Right atrium auricular region (tissue), 2 donors: Measurements from ENCODE around the gene MADCAM1. TPM values are rescaled to one million over a fixed set of nuclear protein-coding genes. Genes with fewer than 3 reads are reported as not detected.

ENCODE experiments used
- DNase-seq: peaks from one replicate; pipeline ENCODE4 v3.0.0-alpha.2; 2019; ENCODE audit warnings: low spot score
- H3K27ac ChIP-seq, 2 donors: fragments of 200-600 bp; sonication (generic); 1 replicate in 1 of 2; 2 replicates in 1 of 2; pipeline ENCODE4 v1.5.1; 2016 to 2019
- H3K27me3 ChIP-seq, 2 donors: fragments of 200-600 bp; sonication (generic); one replicate each; pipeline versions ENCODE4 v1.5.1 to v1.6.0; 2017 to 2019
- H3K36me3 ChIP-seq: fragments of 200-600 bp; sonication (generic); one replicate; pipeline ENCODE4 v1.5.1; 2016
- H3K4me1 ChIP-seq, 2 donors: fragments of 200-600 bp; sonication (generic); one replicate each; pipeline versions ENCODE4 v1.5.1 to v1.6.0; 2017 to 2019
- H3K4me3 ChIP-seq, 2 donors: fragments of 200-600 bp; sonication (generic); 1 replicate in 1 of 2; 2 replicates in 1 of 2; pipeline ENCODE4 v1.5.1; 2017 to 2019; ENCODE audit warnings: mild to moderate bottlenecking in 1 of 2, moderate library complexity in 1 of 2
- H3K9me3 ChIP-seq, 2 donors: fragments of 200-600 bp; sonication (generic); one replicate each; pipeline ENCODE4 v1.5.1; 2019
- total RNA-seq, 2 donors: library from RNA; depleted of rRNA; stranded (reverse); fragments of >200 nt; gene quantifications; one replicate each; pipeline ENCODE4 v1.1.0, GENCODE V29; 2016
- TF ChIP-seq, protein P1 (sequence below), 2 donors: fragments of 200-600 bp; sonication (generic); IDR thresholded peaks; one replicate each; pipeline ENCODE4 v1.5.1; 2019; ENCODE audit warnings: antibody characterized with exemption in 2 of 2

The MADCAM1 gene
- total RNA-seq, 2 donors from 2014 or later = not detected

DNA sequence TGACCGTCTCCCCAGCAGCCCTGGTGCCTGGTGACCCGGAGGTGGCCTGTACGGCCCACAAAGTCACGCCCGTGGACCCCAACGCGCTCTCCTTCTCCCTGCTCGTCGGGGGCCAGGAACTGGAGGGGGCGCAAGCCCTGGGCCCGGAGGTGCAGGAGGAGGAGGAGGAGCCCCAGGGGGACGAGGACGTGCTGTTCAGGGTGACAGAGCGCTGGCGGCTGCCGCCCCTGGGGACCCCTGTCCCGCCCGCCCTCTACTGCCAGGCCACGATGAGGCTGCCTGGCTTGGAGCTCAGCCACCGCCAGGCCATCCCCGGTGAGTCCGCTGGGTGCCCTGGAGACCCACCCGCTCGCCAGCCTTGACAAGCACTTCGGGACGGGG lies 2.2 kb downstream of the MADCAM1 start:
- no peak for DNase-seq
- peaks cover 8 to 21% of the 10 kb centered on the region in 2 donors for H3K27me3 ChIP-seq
- H3K27ac ChIP-seq = no peak overlapping the region
- peaks cover 0 to 21% of the 10 kb centered on the region in 2 donors for H3K4me1 ChIP-seq
- TF ChIP-seq, protein P1, sequence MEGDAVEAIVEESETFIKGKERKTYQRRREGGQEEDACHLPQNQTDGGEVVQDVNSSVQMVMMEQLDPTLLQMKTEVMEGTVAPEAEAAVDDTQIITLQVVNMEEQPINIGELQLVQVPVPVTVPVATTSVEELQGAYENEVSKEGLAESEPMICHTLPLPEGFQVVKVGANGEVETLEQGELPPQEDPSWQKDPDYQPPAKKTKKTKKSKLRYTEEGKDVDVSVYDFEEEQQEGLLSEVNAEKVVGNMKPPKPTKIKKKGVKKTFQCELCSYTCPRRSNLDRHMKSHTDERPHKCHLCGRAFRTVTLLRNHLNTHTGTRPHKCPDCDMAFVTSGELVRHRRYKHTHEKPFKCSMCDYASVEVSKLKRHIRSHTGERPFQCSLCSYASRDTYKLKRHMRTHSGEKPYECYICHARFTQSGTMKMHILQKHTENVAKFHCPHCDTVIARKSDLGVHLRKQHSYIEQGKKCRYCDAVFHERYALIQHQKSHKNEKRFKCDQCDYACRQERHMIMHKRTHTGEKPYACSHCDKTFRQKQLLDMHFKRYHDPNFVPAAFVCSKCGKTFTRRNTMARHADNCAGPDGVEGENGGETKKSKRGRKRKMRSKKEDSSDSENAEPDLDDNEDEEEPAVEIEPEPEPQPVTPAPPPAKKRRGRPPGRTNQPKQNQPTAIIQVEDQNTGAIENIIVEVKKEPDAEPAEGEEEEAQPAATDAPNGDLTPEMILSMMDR (IDR thresholded peaks at IDR 0.05) = no peak
- H3K9me3 ChIP-seq = no peaks in the 10 kb centered on the region
- H3K4me3 ChIP-seq = no peak overlapping the region
- H3K36me3 ChIP-seq = no peaks in the 10 kb centered on the region

DNA sequence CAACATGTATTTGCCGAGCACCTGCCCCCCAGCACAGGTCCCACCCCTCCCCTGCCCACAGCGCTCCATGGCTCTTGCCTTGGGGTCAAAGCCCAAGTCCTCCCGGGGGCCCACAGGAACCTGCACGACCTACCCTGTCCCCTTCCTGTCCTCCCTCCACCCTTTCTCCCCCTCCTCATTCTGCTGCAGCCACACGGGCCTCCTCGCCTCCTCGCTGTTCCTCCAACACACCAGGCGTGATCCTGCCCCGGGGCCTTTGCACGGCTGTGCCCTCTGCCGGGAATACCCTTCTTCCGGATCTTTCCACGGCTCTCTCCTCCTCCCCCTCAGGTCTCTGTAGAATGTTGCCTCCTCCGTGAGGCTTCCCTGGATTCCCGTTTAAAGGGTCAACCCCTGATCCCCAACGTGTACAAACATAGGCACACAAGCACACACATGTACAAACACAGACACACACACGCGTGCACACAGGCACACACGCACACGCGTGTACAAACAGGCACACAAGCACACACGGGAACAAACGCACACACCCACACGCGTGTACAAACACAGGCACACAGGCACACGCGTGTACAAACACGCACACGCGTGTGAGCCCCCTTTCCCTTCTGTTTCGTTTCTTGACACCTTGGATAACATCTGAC lies 2.8 kb downstream of the MADCAM1 start:
- Histone ChIP-seq H3K27me3 (peaks cover 8 to 21% of the 10 kb centered on the region in 2 donors), H3K27ac (no peak overlapping the region), H3K9me3 (no peaks in the 10 kb centered on the region), H3K4me3 (no peak overlapping the region), H3K4me1 (peaks cover 0 to 21% of the 10 kb centered on the region in 2 donors), H3K36me3 (no peaks in the 10 kb centered on the region)
- no peak for DNase-seq
- TF ChIP-seq, protein P1 (IDR thresholded peaks at IDR 0.05) = no peak

DNA sequence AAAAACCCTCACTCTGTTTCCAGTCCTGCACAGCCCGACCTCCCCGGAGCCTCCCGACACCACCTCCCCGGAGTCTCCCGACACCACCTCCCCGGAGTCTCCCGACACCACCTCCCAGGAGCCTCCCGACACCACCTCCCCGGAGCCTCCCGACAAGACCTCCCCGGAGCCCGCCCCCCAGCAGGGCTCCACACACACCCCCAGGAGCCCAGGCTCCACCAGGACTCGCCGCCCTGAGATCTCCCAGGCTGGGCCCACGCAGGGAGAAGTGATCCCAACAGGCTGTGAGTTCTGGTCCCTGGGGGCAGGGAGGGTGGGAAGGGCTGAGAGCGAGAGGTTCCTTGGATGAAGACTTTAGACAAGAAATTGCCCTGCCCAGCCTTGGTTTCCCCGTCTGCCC lies 5.4 kb downstream of the MADCAM1 start:
- peaks cover 0 to 20% of the 10 kb centered on the region in 2 donors for H3K4me1 ChIP-seq
- H3K27me3 ChIP-seq = peaks cover 8 to 15% of the 10 kb centered on the region in 2 donors
- H3K9me3 ChIP-seq = no peaks in the 10 kb centered on the region
- H3K36me3 ChIP-seq = no peaks in the 10 kb centered on the region
- TF ChIP-seq, protein P1 (IDR thresholded peaks at IDR 0.05) = no peak
- DNase-seq = no peak
- no peak overlapping the region for H3K27ac ChIP-seq
- H3K4me3 ChIP-seq = no peak overlapping the region

DNA sequence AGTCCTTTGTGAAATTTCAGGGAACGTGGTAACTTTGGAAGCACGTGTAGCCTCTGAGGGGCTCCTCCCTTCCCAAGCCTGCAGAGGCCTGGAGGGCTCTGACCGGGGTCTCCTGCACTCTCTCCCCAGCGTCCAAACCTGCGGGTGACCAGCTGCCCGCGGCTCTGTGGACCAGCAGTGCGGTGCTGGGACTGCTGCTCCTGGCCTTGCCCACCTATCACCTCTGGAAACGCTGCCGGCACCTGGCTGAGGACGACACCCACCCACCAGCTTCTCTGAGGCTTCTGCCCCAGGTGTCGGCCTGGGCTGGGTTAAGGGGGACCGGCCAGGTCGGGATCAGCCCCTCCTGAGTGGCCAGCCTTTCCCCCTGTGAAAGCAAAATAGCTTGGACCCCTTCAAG lies 8.3 kb downstream of the MADCAM1 start:
- Histone ChIP-seq H3K27ac (no peak overlapping the region), H3K9me3 (no peaks in the 10 kb centered on the region), H3K27me3 (no peaks in the 10 kb centered on the region), H3K4me3 (no peak overlapping the region), H3K4me1 (peaks cover 0 to 17% of the 10 kb centered on the region in 2 donors), H3K36me3 (no peaks in the 10 kb centered on the region)
- DNase-seq = no peak
- TF ChIP-seq, protein P1 (IDR thresholded peaks at IDR 0.05) = no peak

DNA sequence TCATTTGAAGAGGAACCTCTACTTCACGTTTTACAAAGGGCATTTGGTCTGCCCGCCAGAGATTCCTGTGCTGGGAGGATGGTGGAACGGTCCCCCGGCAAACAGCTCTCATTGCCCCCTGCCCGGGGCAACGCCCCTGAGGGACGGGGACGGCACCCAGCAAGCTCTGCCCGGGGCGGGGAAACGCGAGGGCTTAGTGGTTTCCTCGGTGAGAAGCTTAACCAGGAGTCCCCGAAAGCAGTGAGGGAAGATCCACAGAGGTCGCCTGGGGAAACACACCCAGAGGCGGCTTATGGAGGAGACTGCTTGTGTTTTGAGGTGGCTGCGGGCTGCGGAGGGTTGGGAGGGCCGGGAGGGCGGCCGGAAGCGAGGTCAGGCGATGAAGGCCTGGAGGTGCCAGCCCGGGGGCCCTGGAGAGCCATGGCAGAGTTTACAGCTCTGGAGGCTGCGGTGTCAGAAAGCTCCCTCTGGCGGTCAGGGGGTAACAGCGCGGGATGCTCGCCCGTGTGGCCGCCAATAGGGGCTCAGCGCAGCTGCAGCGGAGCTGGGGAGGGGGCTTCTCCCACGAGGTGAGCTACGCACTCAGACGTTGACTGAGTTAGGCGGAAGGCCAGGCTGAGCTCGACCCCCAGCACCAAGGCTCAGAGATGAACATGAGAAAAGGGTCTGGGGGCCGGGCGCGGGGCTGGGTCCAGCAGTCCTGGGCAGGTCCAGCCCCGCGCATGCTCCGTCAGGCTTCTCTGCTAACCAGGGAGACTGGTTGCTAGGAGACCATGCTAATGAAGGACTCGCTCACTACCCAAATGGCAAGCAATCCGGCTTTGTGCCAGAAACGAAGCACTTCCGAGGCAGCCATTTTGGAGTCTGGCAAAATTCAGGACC lies 10.4 kb downstream of the MADCAM1 start:
- DNase-seq = peak; percentile 100
- H3K27ac ChIP-seq = peak overlapping the region; percentile 92 to 95
- H3K4me1 ChIP-seq = peaks cover 0 to 31% of the 10 kb centered on the region in 2 donors
- TF ChIP-seq, protein P1 (IDR thresholded peaks at IDR 0.05) = peak; percentile 93 to 97
- H3K4me3 ChIP-seq = peak overlapping the region; percentile 98 to 99
- no peaks in the 10 kb centered on the region for H3K27me3 ChIP-seq
- H3K36me3 ChIP-seq = no peaks in the 10 kb centered on the region
- no peaks in the 10 kb centered on the region for H3K9me3 ChIP-seq
